ENCODE data around the gene VAV3. TPM values are rescaled to one million over a fixed set of nuclear protein-coding genes. Genes with fewer than 3 reads are reported as not detected.
A peak's percentile ranks its signal among the peaks of the same experiment; 100 is the strongest.

The VAV3 gene
- total RNA-seq, 1 donor from 2014 or later = 159 TPM

DNA sequence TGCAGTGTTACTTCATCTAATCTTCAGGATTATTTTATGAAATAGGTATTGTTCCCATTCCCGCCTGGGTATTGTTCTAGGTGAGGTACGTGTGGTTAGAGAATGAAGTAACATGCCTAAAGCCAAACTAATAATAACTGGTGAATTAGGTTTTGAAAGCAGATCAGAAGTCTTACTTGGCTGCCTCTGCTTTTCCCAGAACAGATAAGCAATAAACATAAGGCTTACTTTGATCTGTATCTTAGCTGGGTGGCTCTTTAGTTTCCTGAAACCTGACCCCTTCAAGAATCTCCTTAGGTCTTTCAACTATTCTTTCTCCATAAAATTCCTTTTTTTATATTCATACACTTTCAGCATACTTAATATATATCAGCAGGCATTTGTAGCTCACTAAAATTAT, 65.3 kb downstream of the VAV3 start:
- H3K4me1 Mint-ChIP-seq (ENCODE audit: unreplicated experiment) = peaks cover 69% of the 10 kb centered on the region
- peak overlapping the region; percentile 9 for H3K27ac Mint-ChIP-seq (ENCODE audit: unreplicated experiment)
- H3K27me3 Mint-ChIP-seq (ENCODE audit: unreplicated experiment) = peaks cover 15% of the 10 kb centered on the region
- no peak overlapping the region for H3K4me3 Mint-ChIP-seq (ENCODE audit: unreplicated experiment)
- no peaks in the 10 kb centered on the region for H3K9me3 Mint-ChIP-seq (ENCODE audit: unreplicated experiment)
- TF ChIP-seq, protein P1, sequence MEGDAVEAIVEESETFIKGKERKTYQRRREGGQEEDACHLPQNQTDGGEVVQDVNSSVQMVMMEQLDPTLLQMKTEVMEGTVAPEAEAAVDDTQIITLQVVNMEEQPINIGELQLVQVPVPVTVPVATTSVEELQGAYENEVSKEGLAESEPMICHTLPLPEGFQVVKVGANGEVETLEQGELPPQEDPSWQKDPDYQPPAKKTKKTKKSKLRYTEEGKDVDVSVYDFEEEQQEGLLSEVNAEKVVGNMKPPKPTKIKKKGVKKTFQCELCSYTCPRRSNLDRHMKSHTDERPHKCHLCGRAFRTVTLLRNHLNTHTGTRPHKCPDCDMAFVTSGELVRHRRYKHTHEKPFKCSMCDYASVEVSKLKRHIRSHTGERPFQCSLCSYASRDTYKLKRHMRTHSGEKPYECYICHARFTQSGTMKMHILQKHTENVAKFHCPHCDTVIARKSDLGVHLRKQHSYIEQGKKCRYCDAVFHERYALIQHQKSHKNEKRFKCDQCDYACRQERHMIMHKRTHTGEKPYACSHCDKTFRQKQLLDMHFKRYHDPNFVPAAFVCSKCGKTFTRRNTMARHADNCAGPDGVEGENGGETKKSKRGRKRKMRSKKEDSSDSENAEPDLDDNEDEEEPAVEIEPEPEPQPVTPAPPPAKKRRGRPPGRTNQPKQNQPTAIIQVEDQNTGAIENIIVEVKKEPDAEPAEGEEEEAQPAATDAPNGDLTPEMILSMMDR (IDR thresholded peaks at IDR 0.05; ENCODE audit: unreplicated experiment) = no peak
- DNase-seq (ENCODE audit: low spot score) = no peak
- H3K36me3 Mint-ChIP-seq (ENCODE audit: low read depth, unreplicated experiment) = peaks cover 13% of the 10 kb centered on the region

DNA sequence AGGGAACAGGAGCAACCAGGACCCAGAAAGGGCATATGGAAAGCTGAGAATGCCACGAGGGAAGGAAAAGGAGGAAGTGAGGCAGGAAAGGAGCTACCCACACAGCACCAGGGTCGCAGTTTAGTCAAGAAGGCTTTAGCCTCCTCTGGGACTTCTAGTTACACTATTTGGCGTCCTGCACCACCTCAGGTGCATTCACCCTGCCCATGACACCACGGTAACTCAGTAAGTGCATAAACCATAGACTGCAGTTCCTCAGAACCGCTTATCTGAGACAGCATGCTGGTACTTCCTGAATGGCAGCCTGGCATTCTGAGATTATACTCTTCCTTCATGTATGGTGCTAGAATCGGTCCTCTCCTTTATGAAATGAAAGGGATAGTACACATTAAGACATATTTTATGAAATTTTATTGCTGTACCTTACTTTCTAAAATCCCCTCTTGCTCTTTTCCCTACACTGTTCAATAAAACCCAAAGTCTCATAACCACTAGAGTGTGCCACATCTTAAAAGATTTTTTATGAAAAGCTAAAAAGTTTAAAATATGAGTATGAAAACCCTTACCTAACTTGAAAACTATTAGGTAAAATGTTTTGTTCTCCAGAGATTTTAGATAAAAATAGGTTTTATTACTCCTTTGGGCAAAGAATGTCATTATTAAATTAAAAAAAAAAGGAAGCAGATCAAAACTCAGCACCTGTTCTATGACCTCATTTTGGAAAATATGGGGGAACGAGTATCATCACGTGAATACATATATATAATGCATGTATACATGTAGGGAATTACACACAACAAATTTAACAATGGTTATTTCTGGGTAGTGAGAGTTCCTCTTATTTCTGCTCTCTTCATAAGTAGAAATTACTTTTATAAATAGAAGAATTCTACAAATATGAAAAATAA, 67.3 kb downstream of the VAV3 start:
- peak overlapping the region; percentile 74 for H3K27ac Mint-ChIP-seq (ENCODE audit: unreplicated experiment)
- no peak for DNase-seq (ENCODE audit: low spot score)
- H3K4me3 Mint-ChIP-seq (ENCODE audit: unreplicated experiment) = peak overlapping the region; percentile 39
- H3K27me3 Mint-ChIP-seq (ENCODE audit: unreplicated experiment) = peaks cover 12% of the 10 kb centered on the region
- peaks cover 61% of the 10 kb centered on the region for H3K4me1 Mint-ChIP-seq (ENCODE audit: unreplicated experiment)
- TF ChIP-seq, protein P1 (IDR thresholded peaks at IDR 0.05; ENCODE audit: unreplicated experiment) = no peak
- peaks cover 19% of the 10 kb centered on the region for H3K36me3 Mint-ChIP-seq (ENCODE audit: low read depth, unreplicated experiment)
- no peaks in the 10 kb centered on the region for H3K9me3 Mint-ChIP-seq (ENCODE audit: unreplicated experiment)

DNA sequence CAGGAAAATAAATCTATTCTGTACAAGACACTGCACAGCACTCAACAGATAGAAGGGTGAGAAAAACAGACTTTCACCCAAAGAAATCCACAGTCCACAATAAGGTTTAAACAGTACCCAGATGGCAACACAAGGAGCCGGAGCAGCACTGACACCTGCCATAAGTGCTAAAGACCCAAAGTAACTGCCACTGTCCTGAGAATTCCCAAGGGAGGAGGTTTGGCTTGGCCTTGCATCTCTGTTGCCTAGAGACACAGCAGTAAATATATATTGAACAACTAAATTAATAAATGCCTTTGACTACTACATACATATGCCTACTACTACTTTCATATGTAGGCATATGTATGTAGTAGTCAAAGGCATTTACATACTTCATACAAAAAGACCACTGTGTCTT, 68.0 kb downstream of the VAV3 start:
- TF ChIP-seq, protein P1 (IDR thresholded peaks at IDR 0.05; ENCODE audit: unreplicated experiment) = no peak
- peaks cover 12% of the 10 kb centered on the region for H3K27me3 Mint-ChIP-seq (ENCODE audit: unreplicated experiment)
- peaks cover 19% of the 10 kb centered on the region for H3K36me3 Mint-ChIP-seq (ENCODE audit: low read depth, unreplicated experiment)

GRCh38 chr1:107896401-107896800, 68.6 kb downstream of the VAV3 start:
- TF ChIP-seq, protein P1 (IDR thresholded peaks at IDR 0.05; ENCODE audit: unreplicated experiment) = no peak
- Mint-ChIP-seq H3K9me3 (ENCODE audit: unreplicated experiment) (no peaks in the 10 kb centered on the region), H3K4me3 (ENCODE audit: unreplicated experiment) (no peak overlapping the region), H3K27me3 (ENCODE audit: unreplicated experiment) (peaks cover 12% of the 10 kb centered on the region), H3K4me1 (ENCODE audit: unreplicated experiment) (peaks cover 60% of the 10 kb centered on the region), H3K36me3 (ENCODE audit: low read depth, unreplicated experiment) (peaks cover 19% of the 10 kb centered on the region), H3K27ac (ENCODE audit: unreplicated experiment) (peak overlapping the region; percentile 76)
- DNase-seq (ENCODE audit: low spot score) = no peak

More for the DNA sequence above, 68.0 kb downstream of the VAV3 start:
- Mint-ChIP-seq H3K4me3 (ENCODE audit: unreplicated experiment) (peak overlapping the region; percentile 39), H3K4me1 (ENCODE audit: unreplicated experiment) (peaks cover 59% of the 10 kb centered on the region), H3K9me3 (ENCODE audit: unreplicated experiment) (no peaks in the 10 kb centered on the region), H3K27ac (ENCODE audit: unreplicated experiment) (peak overlapping the region; percentile 76)
- DNase-seq (ENCODE audit: low spot score) = no peak

All from endothelial cell (in vitro differentiated cells).